CD14-positive monocyte (primary cell): ENCODE results near the gene GRIK2. TPM values are rescaled to one million over a fixed set of nuclear protein-coding genes. Genes with fewer than 3 reads are reported as not detected.

Experiments used
- DNase-seq, 3 donors: peaks; one replicate each; pipeline ENCODE4 v3.0.0-alpha.2; 2011 to 2022
- H2AFZ ChIP-seq: 2 replicates; pipeline ENCODE4 v1.6.0; 2012; ENCODE audit warnings: mild to moderate bottlenecking, low read depth, low read length, inconsistent platforms; ENCODE audit not compliant: insufficient read depth, poor library complexity, severe bottlenecking
- H3K27ac ChIP-seq, 2 donors: 1 replicate in 1 of 2; 2 replicates in 1 of 2; pipeline ENCODE4 v1.5.1; 2012 to 2013; ENCODE audit warnings: low read length in 2 of 2, control low read depth in 1 of 2, inconsistent platforms in 1 of 2, low read depth in 1 of 2, mild to moderate bottlenecking in 1 of 2
- H3K27me3 ChIP-seq, 2 donors: one replicate each; pipeline versions ENCODE4 v1.6.0 to v1.6.1; 2011 to 2013; ENCODE audit warnings: low read length in 2 of 2; ENCODE audit not compliant: control insufficient read depth in 2 of 2, insufficient read depth in 2 of 2
- H3K36me3 ChIP-seq, 2 donors: replicated peaks in 1 of 2; 1 replicate in 1 of 2; 2 replicates in 1 of 2; pipeline versions ENCODE4 v1.5.1 to v1.6.1; 2012 to 2013; ENCODE audit warnings: low read length in 2 of 2, control low read depth in 1 of 2, inconsistent platforms in 1 of 2, mild to moderate bottlenecking in 1 of 2; ENCODE audit not compliant: insufficient read depth in 2 of 2, control insufficient read depth in 1 of 2
- H3K4me1 ChIP-seq, 2 donors: 1 replicate in 1 of 2; 2 replicates in 1 of 2; pipeline versions ENCODE4 v1.5.1 to v1.6.1; 2012 to 2013; ENCODE audit warnings: low read length in 2 of 2, control low read depth in 1 of 2, inconsistent platforms in 1 of 2, mild to moderate bottlenecking in 1 of 2, moderate library complexity in 1 of 2; ENCODE audit not compliant: insufficient read depth in 2 of 2, control insufficient read depth in 1 of 2
- H3K4me2 ChIP-seq: replicated peaks from 2 replicates; pipeline ENCODE3; 2012; ENCODE audit warnings: low read length, moderate library complexity, mild to moderate bottlenecking; ENCODE audit not compliant: poor library complexity, severe bottlenecking; ENCODE audit errors: extremely low read depth
- H3K4me3 ChIP-seq, 3 experiments: fragments of 200-600 bp in 1 of 3; sonication (generic) in 1 of 3; replicated peaks in 1 of 3; 1 replicate in 2 of 3; 2 replicates in 1 of 3; pipeline ENCODE4 v1.5.1; 2011 to 2013; ENCODE audit warnings: low read length in 3 of 3, mild to moderate bottlenecking in 3 of 3, control low read depth in 2 of 3, low read depth in 2 of 3, inconsistent platforms in 1 of 3, moderate library complexity in 1 of 3
- H3K79me2 ChIP-seq: 2 replicates; pipeline ENCODE4 v1.6.0; 2012; ENCODE audit warnings: mild to moderate bottlenecking, control low read depth, inconsistent platforms, low read length, moderate library complexity; ENCODE audit not compliant: insufficient read depth
- H3K9ac ChIP-seq: 2 replicates; pipeline ENCODE4 v1.6.0; 2017; ENCODE audit warnings: low read length, mild to moderate bottlenecking; ENCODE audit not compliant: insufficient read depth, poor library complexity, severe bottlenecking
- H3K9me3 ChIP-seq, 2 donors: replicated peaks in 1 of 2; 1 replicate in 1 of 2; 2 replicates in 1 of 2; pipeline versions ENCODE4 v1.5.1 to v1.6.1; 2012 to 2013; ENCODE audit warnings: low read length in 2 of 2, control low read depth in 1 of 2; ENCODE audit not compliant: control insufficient read depth in 1 of 2, insufficient read depth in 1 of 2
- H4K20me1 ChIP-seq: 2 replicates; pipeline ENCODE4 v1.6.0; 2012; ENCODE audit warnings: mild to moderate bottlenecking, low read length, control low read depth, moderate library complexity; ENCODE audit not compliant: insufficient read depth
- H3K27ac Mint-ChIP-seq, 7 donors: one replicate each; pipeline ENCODE4 v1.8.0; 2020; ENCODE audit warnings: mild to moderate bottlenecking in 7 of 7, mixed read lengths in 7 of 7, moderate library complexity in 6 of 7, inconsistent platforms in 2 of 7
- H3K27me3 Mint-ChIP-seq, 3 donors: one replicate each; pipeline ENCODE4 v1.8.0; 2021 to 2022; ENCODE audit warnings: low read depth in 3 of 3, mild to moderate bottlenecking in 3 of 3, mixed read lengths in 3 of 3, moderate library complexity in 3 of 3, inconsistent platforms in 1 of 3
- H3K36me3 Mint-ChIP-seq, 2 donors: one replicate each; pipeline ENCODE4 v1.8.0; 2020; ENCODE audit warnings: mixed read lengths in 2 of 2, inconsistent platforms in 1 of 2, mild to moderate bottlenecking in 1 of 2
- H3K4me1 Mint-ChIP-seq: one replicate; pipeline ENCODE4 v1.8.0; 2020; ENCODE audit warnings: mild to moderate bottlenecking, mixed read lengths
- H3K4me3 Mint-ChIP-seq, 2 donors: one replicate each; pipeline ENCODE4 v1.8.0; 2020; ENCODE audit warnings: mild to moderate bottlenecking in 2 of 2, mixed read lengths in 2 of 2, moderate library complexity in 1 of 2
- H3K9me3 Mint-ChIP-seq, 7 donors: one replicate each; pipeline ENCODE4 v1.8.0; 2020 to 2022; ENCODE audit warnings: mixed read lengths in 7 of 7, mild to moderate bottlenecking in 6 of 7, moderate library complexity in 6 of 7, inconsistent platforms in 2 of 7
- WGBS: methylation state at CpG from one replicate; pipeline ENCODE4 v1.1.5; 2013; ENCODE audit warnings: missing lambda C conversion rate; ENCODE audit not compliant: insufficient coverage; 5-methylcytosine and 5-hydroxymethylcytosine counted together
- intact Hi-C, 2 donors: fragments of 100-400 bp; cut with micrococcal nuclease; formaldehyde crosslinking; loops; one replicate each; pipeline versions ENCODE4 v1.15.0 to v1.15.1; 2023
- polyA plus RNA-seq, 3 donors: library from polyadenylated mRNA; depleted of rRNA in 1 of 3; unstranded in 2 of 3; stranded (reverse) in 1 of 3; fragments of 300-500 nt in 2 of 3; fragments of >200 nt in 1 of 3; fragmentation: Illumina TruSeq in 2 of 3; gene quantifications; 1 replicate in 2 of 3; 2 replicates in 1 of 3; pipeline ENCODE4 v1.2.3, GENCODE V29; 2012 to 2021
- TF ChIP-seq, protein P1 (sequence below): fragments of 200-600 bp; IDR thresholded peaks from one replicate; pipeline ENCODE4 v1.8.0; 2022; ENCODE audit warnings: antibody characterized with exemption, mild to moderate bottlenecking

GRIK2 gene
- polyA plus RNA-seq, 3 donors: not detected

DNA sequence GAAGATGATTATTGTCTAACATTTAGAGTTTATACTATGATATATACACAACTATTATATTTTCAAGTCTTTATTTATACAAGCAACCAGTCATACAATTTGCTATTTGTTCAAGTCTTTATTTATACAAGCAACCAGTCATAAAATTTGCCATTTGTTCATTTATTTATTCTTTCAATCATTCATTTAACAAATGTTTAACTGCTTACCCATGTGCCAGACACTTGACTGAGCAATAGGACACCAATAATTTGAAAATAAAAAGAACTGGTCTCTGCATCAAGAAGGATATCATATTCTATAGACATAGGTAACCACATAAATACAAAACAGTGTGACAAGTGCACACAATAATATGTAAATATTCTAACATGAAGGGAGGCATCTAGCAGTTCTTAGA lies 20.3 kb downstream of the GRIK2 start:
- H3K4me1 ChIP-seq: no peaks in the 10 kb centered on the region
- intact Hi-C loops: no loop called here
- no peak overlapping the region for H3K9ac ChIP-seq
- TF ChIP-seq, protein P1, sequence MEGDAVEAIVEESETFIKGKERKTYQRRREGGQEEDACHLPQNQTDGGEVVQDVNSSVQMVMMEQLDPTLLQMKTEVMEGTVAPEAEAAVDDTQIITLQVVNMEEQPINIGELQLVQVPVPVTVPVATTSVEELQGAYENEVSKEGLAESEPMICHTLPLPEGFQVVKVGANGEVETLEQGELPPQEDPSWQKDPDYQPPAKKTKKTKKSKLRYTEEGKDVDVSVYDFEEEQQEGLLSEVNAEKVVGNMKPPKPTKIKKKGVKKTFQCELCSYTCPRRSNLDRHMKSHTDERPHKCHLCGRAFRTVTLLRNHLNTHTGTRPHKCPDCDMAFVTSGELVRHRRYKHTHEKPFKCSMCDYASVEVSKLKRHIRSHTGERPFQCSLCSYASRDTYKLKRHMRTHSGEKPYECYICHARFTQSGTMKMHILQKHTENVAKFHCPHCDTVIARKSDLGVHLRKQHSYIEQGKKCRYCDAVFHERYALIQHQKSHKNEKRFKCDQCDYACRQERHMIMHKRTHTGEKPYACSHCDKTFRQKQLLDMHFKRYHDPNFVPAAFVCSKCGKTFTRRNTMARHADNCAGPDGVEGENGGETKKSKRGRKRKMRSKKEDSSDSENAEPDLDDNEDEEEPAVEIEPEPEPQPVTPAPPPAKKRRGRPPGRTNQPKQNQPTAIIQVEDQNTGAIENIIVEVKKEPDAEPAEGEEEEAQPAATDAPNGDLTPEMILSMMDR: no peak
- H3K4me1 Mint-ChIP-seq: no peaks in the 10 kb centered on the region
- no peak overlapping the region for H3K4me3 Mint-ChIP-seq
- H3K4me2 ChIP-seq: no peak overlapping the region
- peaks cover 0 to 3% (median 0%) of the 10 kb centered on the region in 3 donors for H3K27me3 Mint-ChIP-seq
- H2AFZ ChIP-seq: no peak overlapping the region
- H3K27ac ChIP-seq: no peak overlapping the region
- H3K9me3 Mint-ChIP-seq: no peaks in the 10 kb centered on the region
- H3K27me3 ChIP-seq: no peaks in the 10 kb centered on the region
- no peaks in the 10 kb centered on the region for H3K79me2 ChIP-seq
- H3K4me3 ChIP-seq: no peak overlapping the region
- no peak for DNase-seq
- H4K20me1 ChIP-seq: no peaks in the 10 kb centered on the region
- no peak overlapping the region for H3K27ac Mint-ChIP-seq
- H3K9me3 ChIP-seq: no peaks in the 10 kb centered on the region
- no peaks in the 10 kb centered on the region for H3K36me3 Mint-ChIP-seq
- H3K36me3 ChIP-seq: no peaks in the 10 kb centered on the region

DNA sequence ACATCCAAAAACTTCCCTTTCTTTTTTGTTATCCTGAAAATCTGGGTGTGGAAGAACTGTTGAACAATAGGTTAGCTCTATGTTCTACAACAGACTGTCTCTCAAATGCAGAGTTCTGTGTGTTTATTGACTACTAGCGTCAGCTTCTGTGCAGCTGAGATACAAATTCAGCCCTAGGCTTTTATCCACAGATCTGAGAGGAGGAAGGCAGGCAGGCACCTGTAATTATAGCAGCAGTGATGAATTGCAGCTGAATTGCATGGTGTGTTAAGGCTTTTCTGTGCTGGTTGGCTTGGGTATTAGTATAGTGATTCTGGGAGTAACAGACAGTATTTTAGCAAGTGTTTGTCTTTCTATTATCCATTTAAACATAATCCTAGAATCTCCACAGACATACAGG lies 24.4 kb downstream of the GRIK2 start:
- no peak overlapping the region for H3K27ac Mint-ChIP-seq
- H3K9me3 Mint-ChIP-seq: peaks cover 0 to 2% (median 0%) of the 10 kb centered on the region in 7 donors
- H3K4me1 Mint-ChIP-seq: no peaks in the 10 kb centered on the region
- Histone ChIP-seq H3K4me3 (no peak overlapping the region), H4K20me1 (no peaks in the 10 kb centered on the region), H3K4me2 (no peak overlapping the region), H3K9ac (no peak overlapping the region), H3K27ac (no peak overlapping the region), H2AFZ (no peak overlapping the region), H3K9me3 (peaks cover 0 to 5% of the 10 kb centered on the region in 2 donors), H3K79me2 (no peaks in the 10 kb centered on the region), H3K4me1 (no peaks in the 10 kb centered on the region), H3K27me3 (no peaks in the 10 kb centered on the region), H3K36me3 (no peaks in the 10 kb centered on the region)
- DNase-seq: no peak
- intact Hi-C loops: no loop called here
- H3K4me3 Mint-ChIP-seq: no peak overlapping the region
- H3K36me3 Mint-ChIP-seq: no peaks in the 10 kb centered on the region
- TF ChIP-seq, protein P1: no peak
- WGBS: no CpG with 5 or more reads among the region's 1 CpG
- peaks cover 0 to 3% (median 0%) of the 10 kb centered on the region in 3 donors for H3K27me3 Mint-ChIP-seq
